A549 (cell line): ENCODE data around the gene INO80C.

Experiments used
- EP300 ChIP-seq, 2 experiments: fragments of >200 bp; sonication (Bioruptor Twin); formaldehyde crosslinking; IDR thresholded peaks; 2 replicates in 1 of 2; 3 replicates in 1 of 2; pipeline ENCODE4 v1.6.1; 2016 to 2017
- JUNB ChIP-seq: fragments of >200 bp; sonication (Bioruptor Twin); formaldehyde crosslinking; IDR thresholded peaks from 2 replicates; pipeline ENCODE4 v1.6.1; 2016
- MAFK ChIP-seq: fragments of 450-650 bp; IDR thresholded peaks from 2 replicates; pipeline ENCODE4 v1.6.1; 2014; ENCODE audit not compliant: partially characterized antibody
- MAZ ChIP-seq: fragments of 150-350 bp; IDR thresholded peaks from 2 replicates; pipeline ENCODE4 v1.6.1; 2014; ENCODE audit warnings: antibody characterized with exemption, low read depth, low read length, borderline replicate concordance
- MYC ChIP-seq: IDR thresholded peaks from 2 replicates; pipeline ENCODE4 v1.6.1; 2012; ENCODE audit warnings: mild to moderate bottlenecking, inconsistent platforms, low read length, improper control_type of control experiment, borderline replicate concordance
- POLR2A ChIP-seq: IDR thresholded peaks from 2 replicates; pipeline ENCODE4 v1.6.1; 2012; ENCODE audit warnings: mild to moderate bottlenecking, low read length
- POLR2AphosphoS2 ChIP-seq: conservative IDR thresholded peaks from 2 replicates; pipeline ENCODE4 v1.6.1; 2012; ENCODE audit warnings: low read length, improper control_type of control experiment, inconsistent platforms
- RAD21 ChIP-seq, 2 experiments: fragments of >200 bp in 1 of 2; sonication (Bioruptor Twin) in 1 of 2; formaldehyde crosslinking in 1 of 2; IDR thresholded peaks in 1 of 2; conservative IDR thresholded peaks in 1 of 2; 2 replicates in 1 of 2; 3 replicates in 1 of 2; pipeline ENCODE4 v1.6.1; 2012 to 2018; ENCODE audit warnings: inconsistent platforms in 1 of 2
- ZNF302 ChIP-seq: fragments of 250-450 bp; sonication (Bioruptor Pico); IDR thresholded peaks from 2 replicates; pipeline ENCODE4 v1.9.0; 2021; ENCODE audit warnings: inconsistent platforms, mild to moderate bottlenecking, moderate library complexity
- TF ChIP-seq, protein P1 (sequence below): fragments of >200 bp; sonication (Bioruptor Twin); formaldehyde crosslinking; IDR thresholded peaks from 3 replicates; pipeline ENCODE4 v1.5.1; 2016
- TF ChIP-seq, protein P2 (sequence below): fragments of 150-350 bp; IDR thresholded peaks from 2 replicates; pipeline ENCODE4 v1.6.1; 2014; ENCODE audit warnings: low read depth, mild to moderate bottlenecking, low read length

DNA sequence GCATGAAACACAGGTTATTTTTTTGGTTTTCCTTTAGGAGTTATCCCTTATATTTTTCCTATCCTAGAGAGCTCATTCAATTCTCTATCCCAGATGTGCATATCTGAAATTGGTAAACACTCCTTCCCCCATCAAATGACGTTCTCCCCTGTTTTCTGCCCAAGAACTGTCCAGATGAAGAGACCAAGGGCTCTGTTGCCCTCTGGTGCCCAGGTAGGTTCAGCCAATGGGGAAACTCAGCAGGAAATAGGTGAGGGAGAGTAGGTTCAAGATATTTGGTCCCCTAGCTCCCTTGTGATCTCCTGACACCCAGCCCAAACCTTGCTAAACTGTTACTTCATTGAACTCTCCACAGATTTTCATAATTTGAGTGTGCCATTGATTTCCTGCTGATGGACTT, 14.1 kb upstream of the INO80C start:
- TF ChIP-seq EP300 (IDR thresholded peaks at IDR 0.05) (no peak), MAFK (no peak), JUNB (no peak), RAD21 (conservative IDR thresholded peaks at IDR 0.05 in 1 of 2, IDR thresholded peaks at IDR 0.05 in 1 of 2) (peak in 1 of 2 experiments; percentile 33; a peak in 1 of 5 replicates), POLR2AphosphoS2 (no peak), POLR2A (no peak), MYC (no peak), MAZ (no peak), ZNF302 (no peak)
- TF ChIP-seq, protein P1, sequence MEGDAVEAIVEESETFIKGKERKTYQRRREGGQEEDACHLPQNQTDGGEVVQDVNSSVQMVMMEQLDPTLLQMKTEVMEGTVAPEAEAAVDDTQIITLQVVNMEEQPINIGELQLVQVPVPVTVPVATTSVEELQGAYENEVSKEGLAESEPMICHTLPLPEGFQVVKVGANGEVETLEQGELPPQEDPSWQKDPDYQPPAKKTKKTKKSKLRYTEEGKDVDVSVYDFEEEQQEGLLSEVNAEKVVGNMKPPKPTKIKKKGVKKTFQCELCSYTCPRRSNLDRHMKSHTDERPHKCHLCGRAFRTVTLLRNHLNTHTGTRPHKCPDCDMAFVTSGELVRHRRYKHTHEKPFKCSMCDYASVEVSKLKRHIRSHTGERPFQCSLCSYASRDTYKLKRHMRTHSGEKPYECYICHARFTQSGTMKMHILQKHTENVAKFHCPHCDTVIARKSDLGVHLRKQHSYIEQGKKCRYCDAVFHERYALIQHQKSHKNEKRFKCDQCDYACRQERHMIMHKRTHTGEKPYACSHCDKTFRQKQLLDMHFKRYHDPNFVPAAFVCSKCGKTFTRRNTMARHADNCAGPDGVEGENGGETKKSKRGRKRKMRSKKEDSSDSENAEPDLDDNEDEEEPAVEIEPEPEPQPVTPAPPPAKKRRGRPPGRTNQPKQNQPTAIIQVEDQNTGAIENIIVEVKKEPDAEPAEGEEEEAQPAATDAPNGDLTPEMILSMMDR, result no peak
- TF ChIP-seq, protein P2, sequence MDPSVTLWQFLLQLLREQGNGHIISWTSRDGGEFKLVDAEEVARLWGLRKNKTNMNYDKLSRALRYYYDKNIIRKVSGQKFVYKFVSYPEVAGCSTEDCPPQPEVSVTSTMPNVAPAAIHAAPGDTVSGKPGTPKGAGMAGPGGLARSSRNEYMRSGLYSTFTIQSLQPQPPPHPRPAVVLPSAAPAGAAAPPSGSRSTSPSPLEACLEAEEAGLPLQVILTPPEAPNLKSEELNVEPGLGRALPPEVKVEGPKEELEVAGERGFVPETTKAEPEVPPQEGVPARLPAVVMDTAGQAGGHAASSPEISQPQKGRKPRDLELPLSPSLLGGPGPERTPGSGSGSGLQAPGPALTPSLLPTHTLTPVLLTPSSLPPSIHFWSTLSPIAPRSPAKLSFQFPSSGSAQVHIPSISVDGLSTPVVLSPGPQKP, result no peak
